Measurements from ENCODE around the gene SPNS1. TPM values are rescaled to one million over a fixed set of nuclear protein-coding genes. Genes with fewer than 3 reads are reported as not detected.
"Not testable (repeated sequence)": the region's sequence is repeated elsewhere in the genome, so short reads cannot be mapped to it uniquely, and the experiment has no call there.

The SPNS1 gene
- total and polyA plus RNA-seq, 2 donors, result 11.7 to 75.1 TPM

GRCh38 chr16:28974007-28974436, 556 bp upstream of the SPNS1 start:
- H3K9me3 ChIP-seq (ENCODE audit: control insufficient read depth in 2 of 2, insufficient read depth in 1 of 2, low read length in 1 of 2), result no peaks in the 10 kb centered on the region
- DNase-seq (ENCODE audit: low read depth in 6 of 9, low spot score in 9 of 9), result peak in 2 of 9 donors; percentile 25 to 54
- WGBS, result 1% methylated on average over 17 of the region's 17 CpGs
- H3K4me1 ChIP-seq (ENCODE audit: control insufficient read depth in 2 of 2, insufficient read depth in 2 of 2, low read length in 2 of 2), result peaks cover 10 to 24% of the 10 kb centered on the region in 2 donors
- H3K4me3 ChIP-seq (ENCODE audit: low read length in 2 of 2), result peak overlapping the region; percentile 69 to 94
- H3K27me3 ChIP-seq (ENCODE audit: control insufficient read depth in 2 of 2, insufficient read depth in 1 of 2, low read length in 1 of 2), result no peaks in the 10 kb centered on the region
- peak overlapping the region; percentile 50 to 53 for H3K27ac ChIP-seq (ENCODE audit: low read depth in 1 of 2, low read length in 1 of 2)
- H3K36me3 ChIP-seq (ENCODE audit: control insufficient read depth in 2 of 2, insufficient read depth in 2 of 2, low read length in 1 of 2), result peaks cover 22 to 26% of the 10 kb centered on the region in 2 donors

- no peak for DNase-seq (ENCODE audit: low read depth in 6 of 9, low spot score in 9 of 9)
- 11% methylated on average over 30 of the region's 30 CpGs for WGBS
These were observed 601 bp downstream of the SPNS1 start for GRCh38 chr16:28975158-28975599.

GRCh38 chr16:28977703-28978662, 3.4 kb downstream of the SPNS1 start:
- Histone ChIP-seq H3K4me1 (ENCODE audit: control insufficient read depth in 2 of 2, insufficient read depth in 2 of 2, low read length in 2 of 2) (peaks cover 10 to 28% of the 10 kb centered on the region in 2 donors), H3K36me3 (ENCODE audit: control insufficient read depth in 2 of 2, insufficient read depth in 2 of 2, low read length in 1 of 2) (peaks cover 50 to 56% of the 10 kb centered on the region in 2 donors), H3K9me3 (ENCODE audit: control insufficient read depth in 2 of 2, insufficient read depth in 1 of 2, low read length in 1 of 2) (peaks cover 3 to 15% of the 10 kb centered on the region in 2 donors), H3K27me3 (ENCODE audit: control insufficient read depth in 2 of 2, insufficient read depth in 1 of 2, low read length in 1 of 2) (no peaks in the 10 kb centered on the region), H3K4me3 (ENCODE audit: low read length in 2 of 2) (no peak overlapping the region), H3K27ac (ENCODE audit: low read depth in 1 of 2, low read length in 1 of 2) (no peak overlapping the region)
- peak in 4 of 9 donors; percentile 38 to 51 (median 45) for DNase-seq (ENCODE audit: low read depth in 6 of 9, low spot score in 9 of 9)
- WGBS, result 96% methylated on average over 11 of the region's 11 CpGs

More at GRCh38 chr16:28975158-28975599, 601 bp downstream of the SPNS1 start:
- Histone ChIP-seq H3K36me3 (ENCODE audit: control insufficient read depth in 2 of 2, insufficient read depth in 2 of 2, low read length in 1 of 2) (peaks cover 27 to 32% of the 10 kb centered on the region in 2 donors), H3K4me3 (ENCODE audit: low read length in 2 of 2) (peak overlapping the region; percentile 69 to 94), H3K4me1 (ENCODE audit: control insufficient read depth in 2 of 2, insufficient read depth in 2 of 2, low read length in 2 of 2) (peaks cover 10 to 24% of the 10 kb centered on the region in 2 donors), H3K27me3 (ENCODE audit: control insufficient read depth in 2 of 2, insufficient read depth in 1 of 2, low read length in 1 of 2) (no peaks in the 10 kb centered on the region), H3K9me3 (ENCODE audit: control insufficient read depth in 2 of 2, insufficient read depth in 1 of 2, low read length in 1 of 2) (no peaks in the 10 kb centered on the region), H3K27ac (ENCODE audit: low read depth in 1 of 2, low read length in 1 of 2) (no peak overlapping the region)

GRCh38 chr16:28980330-28980729, 5.8 kb downstream of the SPNS1 start:
- peaks cover 19 to 35% of the 10 kb centered on the region in 2 donors for H3K4me1 ChIP-seq (ENCODE audit: control insufficient read depth in 2 of 2, insufficient read depth in 2 of 2, low read length in 2 of 2)
- 93% methylated on average over 7 of the region's 7 CpGs for WGBS
- not testable (repeated sequence) for H3K27ac ChIP-seq (ENCODE audit: low read depth in 1 of 2, low read length in 1 of 2)

GRCh38 chr16:28980929-28981328, 6.4 kb downstream of the SPNS1 start:
- Histone ChIP-seq H3K4me1 (ENCODE audit: control insufficient read depth in 2 of 2, insufficient read depth in 2 of 2, low read length in 2 of 2) (peaks cover 14 to 31% of the 10 kb centered on the region in 2 donors), H3K27ac (ENCODE audit: low read depth in 1 of 2, low read length in 1 of 2) (no peak overlapping the region), H3K27me3 (ENCODE audit: control insufficient read depth in 2 of 2, insufficient read depth in 1 of 2, low read length in 1 of 2) (no peaks in the 10 kb centered on the region), H3K4me3 (ENCODE audit: low read length in 2 of 2) (no peak overlapping the region), H3K9me3 (ENCODE audit: control insufficient read depth in 2 of 2, insufficient read depth in 1 of 2, low read length in 1 of 2) (peaks cover 3 to 20% of the 10 kb centered on the region in 2 donors), H3K36me3 (ENCODE audit: control insufficient read depth in 2 of 2, insufficient read depth in 2 of 2, low read length in 1 of 2) (peaks cover 64 to 75% of the 10 kb centered on the region in 2 donors)
- 98% methylated on average over 7 of the region's 7 CpGs for WGBS
- no peak for DNase-seq (ENCODE audit: low read depth in 6 of 9, low spot score in 9 of 9)

More at GRCh38 chr16:28980330-28980729, 5.8 kb downstream of the SPNS1 start:
- not testable (repeated sequence) for H3K27me3 ChIP-seq (ENCODE audit: control insufficient read depth in 2 of 2, insufficient read depth in 1 of 2, low read length in 1 of 2); H3K4me3 ChIP-seq (ENCODE audit: low read length in 2 of 2); DNase-seq (ENCODE audit: low read depth in 6 of 9, low spot score in 9 of 9)
- H3K9me3 ChIP-seq (ENCODE audit: control insufficient read depth in 2 of 2, insufficient read depth in 1 of 2, low read length in 1 of 2), result peaks cover 3 to 16% of the 10 kb centered on the region in 2 donors
- H3K36me3 ChIP-seq (ENCODE audit: control insufficient read depth in 2 of 2, insufficient read depth in 2 of 2, low read length in 1 of 2), result peaks cover 58 to 73% of the 10 kb centered on the region in 2 donors

GRCh38 chr16:28981517-28981916, 6.9 kb downstream of the SPNS1 start:
- no peak overlapping the region for H3K4me3 ChIP-seq (ENCODE audit: low read length in 2 of 2)
- peaks cover 3 to 25% of the 10 kb centered on the region in 2 donors for H3K9me3 ChIP-seq (ENCODE audit: control insufficient read depth in 2 of 2, insufficient read depth in 1 of 2, low read length in 1 of 2)
- H3K36me3 ChIP-seq (ENCODE audit: control insufficient read depth in 2 of 2, insufficient read depth in 2 of 2, low read length in 1 of 2), result peaks cover 69 to 77% of the 10 kb centered on the region in 2 donors
- WGBS, result 90% methylated on average over 12 of the region's 12 CpGs
- no peak for DNase-seq (ENCODE audit: low read depth in 6 of 9, low spot score in 9 of 9)
- H3K4me1 ChIP-seq (ENCODE audit: control insufficient read depth in 2 of 2, insufficient read depth in 2 of 2, low read length in 2 of 2), result peaks cover 18 to 36% of the 10 kb centered on the region in 2 donors
- no peak overlapping the region for H3K27ac ChIP-seq (ENCODE audit: low read depth in 1 of 2, low read length in 1 of 2)
- H3K27me3 ChIP-seq (ENCODE audit: control insufficient read depth in 2 of 2, insufficient read depth in 1 of 2, low read length in 1 of 2), result no peaks in the 10 kb centered on the region

GRCh38 chr16:28982418-28982817, 7.8 kb downstream of the SPNS1 start:
- H3K9me3 ChIP-seq (ENCODE audit: control insufficient read depth in 2 of 2, insufficient read depth in 1 of 2, low read length in 1 of 2), result peaks cover 3 to 32% of the 10 kb centered on the region in 2 donors
- peaks cover 71 to 79% of the 10 kb centered on the region in 2 donors for H3K36me3 ChIP-seq (ENCODE audit: control insufficient read depth in 2 of 2, insufficient read depth in 2 of 2, low read length in 1 of 2)
- H3K27me3 ChIP-seq (ENCODE audit: control insufficient read depth in 2 of 2, insufficient read depth in 1 of 2, low read length in 1 of 2), result no peaks in the 10 kb centered on the region
- H3K4me1 ChIP-seq (ENCODE audit: control insufficient read depth in 2 of 2, insufficient read depth in 2 of 2, low read length in 2 of 2), result peaks cover 23 to 43% of the 10 kb centered on the region in 2 donors
- no peak overlapping the region for H3K4me3 ChIP-seq (ENCODE audit: low read length in 2 of 2)
- no peak for DNase-seq (ENCODE audit: low read depth in 6 of 9, low spot score in 9 of 9)
- WGBS, result 97% methylated on average over 10 of the region's 10 CpGs
- H3K27ac ChIP-seq (ENCODE audit: low read depth in 1 of 2, low read length in 1 of 2), result no peak overlapping the region

- WGBS, result 98% methylated on average over 11 of the region's 11 CpGs
- H3K4me3 ChIP-seq (ENCODE audit: low read length in 2 of 2), result no peak overlapping the region
- H3K27ac ChIP-seq (ENCODE audit: low read depth in 1 of 2, low read length in 1 of 2), result no peak overlapping the region
- H3K4me1 ChIP-seq (ENCODE audit: control insufficient read depth in 2 of 2, insufficient read depth in 2 of 2, low read length in 2 of 2), result peaks cover 25 to 45% of the 10 kb centered on the region in 2 donors
- peaks cover 3 to 32% of the 10 kb centered on the region in 2 donors for H3K9me3 ChIP-seq (ENCODE audit: control insufficient read depth in 2 of 2, insufficient read depth in 1 of 2, low read length in 1 of 2)
- no peaks in the 10 kb centered on the region for H3K27me3 ChIP-seq (ENCODE audit: control insufficient read depth in 2 of 2, insufficient read depth in 1 of 2, low read length in 1 of 2)
- H3K36me3 ChIP-seq (ENCODE audit: control insufficient read depth in 2 of 2, insufficient read depth in 2 of 2, low read length in 1 of 2), result peaks cover 71 to 79% of the 10 kb centered on the region in 2 donors
- DNase-seq (ENCODE audit: low read depth in 6 of 9, low spot score in 9 of 9), result no peak
These were observed 8.4 kb downstream of the SPNS1 start for GRCh38 chr16:28982949-28983348.

- Histone ChIP-seq H3K27me3 (ENCODE audit: control insufficient read depth in 2 of 2, insufficient read depth in 1 of 2, low read length in 1 of 2) (no peaks in the 10 kb centered on the region), H3K4me3 (ENCODE audit: low read length in 2 of 2) (peak overlapping the region in 1 of 2 donors; percentile 100), H3K27ac (ENCODE audit: low read depth in 1 of 2, low read length in 1 of 2) (peak overlapping the region in 1 of 2 donors; percentile 90), H3K4me1 (ENCODE audit: control insufficient read depth in 2 of 2, insufficient read depth in 2 of 2, low read length in 2 of 2) (peaks cover 30 to 47% of the 10 kb centered on the region in 2 donors), H3K36me3 (ENCODE audit: control insufficient read depth in 2 of 2, insufficient read depth in 2 of 2, low read length in 1 of 2) (peaks cover 69 to 79% of the 10 kb centered on the region in 2 donors), H3K9me3 (ENCODE audit: control insufficient read depth in 2 of 2, insufficient read depth in 1 of 2, low read length in 1 of 2) (peaks cover 3 to 32% of the 10 kb centered on the region in 2 donors)
- 98% methylated on average over 18 of the region's 18 CpGs for WGBS
- DNase-seq (ENCODE audit: low read depth in 6 of 9, low spot score in 9 of 9), result no peak
These were observed 9.1 kb downstream of the SPNS1 start for GRCh38 chr16:28983644-28984043.
